CD4-positive, alpha-beta T cell treated with Interleukin-6 at 100 ng/mL for 8 hours (primary cell): ENCODE measurements around the gene ISM1.

Source experiments
- DNase-seq: peaks from one replicate; pipeline ENCODE4 v3.0.0-alpha.2; 2020; ENCODE audit warnings: mixed read lengths, low spot score

ISM1 gene

DNA sequence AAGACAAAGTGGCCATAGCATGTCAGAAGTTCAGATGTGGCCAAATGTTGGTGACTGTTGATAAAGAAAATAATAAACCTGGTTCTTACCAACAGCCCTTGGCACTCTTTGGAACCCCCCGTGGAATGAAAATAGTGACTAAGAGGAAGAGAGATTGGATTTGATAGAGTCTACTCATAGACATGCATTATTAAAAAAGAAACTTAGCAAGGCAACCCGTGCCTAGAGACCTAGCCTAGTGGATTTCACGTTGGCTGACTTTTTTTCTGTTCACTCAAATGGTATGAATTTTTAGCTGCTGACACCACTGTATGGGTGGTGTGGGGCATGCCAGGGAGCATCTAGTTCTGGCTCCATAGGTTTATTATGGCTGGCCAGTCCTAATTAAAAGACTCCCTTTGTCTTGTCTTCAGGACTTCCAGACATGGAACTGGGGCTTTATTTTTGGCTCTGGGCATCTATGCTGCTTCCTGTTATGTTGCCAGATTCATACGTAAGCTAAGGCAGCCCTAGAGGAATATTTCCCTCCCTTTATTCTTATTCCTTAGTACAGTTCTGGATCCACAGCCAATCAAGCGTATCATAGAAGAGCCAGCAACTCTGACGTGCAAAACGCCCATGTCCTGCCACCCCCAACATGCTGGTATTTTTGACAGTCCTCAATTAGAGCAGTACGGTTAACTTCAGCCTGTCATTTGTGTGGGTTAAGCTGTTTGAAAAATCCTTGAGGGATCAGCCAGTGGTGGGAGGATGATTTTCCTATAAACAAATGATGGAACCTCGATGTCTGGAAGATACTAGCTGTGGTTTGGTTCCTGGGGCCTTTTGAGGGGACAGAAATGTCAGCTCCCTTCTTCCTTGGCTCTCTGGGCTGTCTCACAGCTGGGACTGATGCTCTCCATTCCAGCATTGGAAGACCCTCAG, 127.5 kb downstream of the ISM1 start:
- DNase-seq = no peak

DNA sequence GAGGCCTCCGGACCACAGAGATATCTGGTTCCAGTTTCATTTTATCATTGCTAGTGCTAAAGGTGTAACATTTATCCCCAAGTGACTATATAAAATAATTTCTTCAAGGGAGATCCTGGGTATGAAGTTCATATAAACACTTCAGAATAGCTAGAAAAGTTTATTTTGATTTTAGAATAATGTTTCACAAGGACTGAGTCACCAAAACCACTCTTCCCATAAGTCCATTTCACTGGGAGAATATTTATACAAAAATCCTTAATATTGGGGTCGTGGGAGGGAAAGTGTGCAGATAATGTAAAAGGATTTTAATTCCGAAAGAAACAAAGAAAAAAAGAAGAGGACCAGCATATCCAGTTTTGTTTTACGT, 128.1 kb downstream of the ISM1 start:
- DNase-seq = no peak
